Nucleus accumbens (tissue), 56 donors: Measurements from ENCODE around the gene HIVEP2.
A peak's percentile ranks its signal among the peaks of the same experiment; 100 is the strongest.

Experiments
- DNase-seq, 56 donors: peaks; one replicate each; lab custom pipeline; 2025; lab: John Stamatoyannopoulos, UW

The HIVEP2 gene

GRCh38 chr6:142925575-142926110 is 19.3 kb downstream of the HIVEP2 start:
- no peak for DNase-seq

GRCh38 chr6:142918339-142919042 is 26.5 kb downstream of the HIVEP2 start:
- DNase-seq = peak in 2 of 56 donors; percentile 11 to 12

DNA sequence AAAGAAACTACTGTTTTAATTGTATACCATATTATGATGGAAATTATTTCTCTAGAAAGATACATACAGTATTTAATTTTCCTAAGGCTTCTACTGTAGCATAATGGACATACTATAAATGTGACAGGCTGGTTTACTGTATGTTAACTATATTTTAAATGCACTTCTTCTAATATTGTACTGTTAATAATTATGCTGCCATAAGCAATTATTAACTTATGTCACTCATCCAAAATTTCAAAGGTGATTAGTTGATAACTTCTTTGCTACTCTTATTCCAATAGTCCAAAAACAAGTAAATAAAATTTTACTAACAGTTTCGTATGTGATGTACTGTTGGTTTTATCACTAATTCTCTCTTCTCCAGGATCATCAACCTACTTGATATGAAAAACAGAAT is 28.1 kb downstream of the HIVEP2 start:
- DNase-seq = no peak

GRCh38 chr6:142914937-142915697 is 29.9 kb downstream of the HIVEP2 start:
- no peak for DNase-seq

DNA sequence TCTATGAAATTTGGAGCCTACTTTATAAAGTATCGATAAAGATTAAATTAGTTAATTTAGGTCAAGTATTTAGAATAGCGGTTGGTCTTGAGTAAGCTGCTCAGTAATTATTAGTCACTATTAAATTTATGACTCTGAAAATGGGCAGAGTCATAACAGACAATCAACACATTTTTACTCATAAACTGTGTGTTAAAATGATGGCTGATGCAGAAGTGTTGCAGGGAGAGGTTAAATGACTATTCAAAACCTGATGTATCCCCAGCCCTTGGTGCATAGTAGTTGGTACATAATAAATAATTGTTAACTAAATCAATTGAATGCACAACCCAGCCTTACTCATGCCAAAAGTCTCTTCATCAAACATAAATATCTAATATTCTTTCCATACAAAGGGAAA is 30.6 kb downstream of the HIVEP2 start:
- no peak for DNase-seq

DNA sequence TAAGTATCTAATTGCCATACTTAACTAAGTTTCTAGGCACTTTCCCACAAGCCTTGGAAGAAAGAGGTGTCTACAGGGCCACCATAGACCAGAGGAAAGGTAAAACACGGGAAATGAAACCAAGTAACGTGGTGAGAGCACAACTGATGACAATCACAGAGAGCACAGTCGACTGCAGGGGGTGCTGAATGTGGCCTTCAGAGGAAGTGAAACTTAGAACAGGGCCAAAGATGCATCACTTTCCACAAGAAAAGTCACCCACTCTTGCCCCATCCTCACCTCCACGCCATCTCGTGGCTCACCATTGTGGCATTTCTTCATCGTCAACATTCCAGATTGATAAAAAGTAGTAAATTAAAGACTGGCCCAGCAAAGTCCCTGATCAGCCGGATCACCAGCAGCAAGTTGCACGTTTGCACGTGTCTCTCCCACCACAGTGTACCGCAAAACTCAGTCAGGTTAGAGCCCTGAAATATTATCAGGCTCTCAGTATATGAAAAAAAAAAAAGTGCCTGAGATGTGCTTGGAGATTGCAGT is 31.4 kb downstream of the HIVEP2 start:
- peak in 1 of 56 donors; percentile 14 for DNase-seq

DNA sequence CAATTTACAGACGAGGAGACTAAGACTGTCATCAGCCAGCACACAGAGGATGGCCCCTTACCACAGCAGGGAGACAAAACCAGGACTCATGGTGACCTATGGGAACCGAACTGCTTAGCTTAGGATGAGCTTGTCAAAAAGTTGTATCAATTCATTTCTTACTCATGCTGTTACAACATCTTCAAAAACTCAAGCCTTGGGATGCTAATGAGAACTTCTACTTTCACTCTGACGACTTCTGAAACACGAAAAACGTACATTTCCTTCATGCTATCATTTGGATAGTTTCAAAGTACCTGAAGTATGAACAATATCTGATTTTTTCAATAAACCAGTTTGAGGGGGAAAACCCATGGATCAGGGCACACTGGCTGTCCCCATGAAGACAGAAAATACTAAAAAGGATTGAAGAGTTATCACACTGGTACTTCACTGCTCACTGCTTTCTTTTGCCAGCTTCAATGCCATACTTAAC is 31.9 kb downstream of the HIVEP2 start:
- DNase-seq = no peak

GRCh38 chr6:142912125-142912524 is 32.9 kb downstream of the HIVEP2 start:
- DNase-seq = no peak

DNA sequence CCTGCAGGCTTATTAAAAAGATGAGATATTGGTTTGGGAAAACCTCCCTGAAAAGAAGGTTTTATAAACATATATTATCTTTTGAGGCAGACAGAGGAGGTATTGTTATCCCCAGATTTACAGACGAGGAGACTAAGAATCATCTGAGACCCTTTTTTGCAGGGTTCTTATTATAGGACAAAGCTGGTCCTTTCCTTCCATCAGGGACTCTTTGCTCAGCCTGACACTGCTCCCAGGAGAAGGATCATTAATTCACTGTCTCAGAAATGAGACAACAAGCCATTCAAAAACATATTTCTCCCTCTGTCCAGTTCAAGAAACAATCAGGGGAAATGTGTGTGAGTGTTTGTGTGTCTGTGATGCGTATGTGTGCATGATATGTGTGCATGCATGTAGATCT is 33.5 kb downstream of the HIVEP2 start:
- no peak for DNase-seq

DNA sequence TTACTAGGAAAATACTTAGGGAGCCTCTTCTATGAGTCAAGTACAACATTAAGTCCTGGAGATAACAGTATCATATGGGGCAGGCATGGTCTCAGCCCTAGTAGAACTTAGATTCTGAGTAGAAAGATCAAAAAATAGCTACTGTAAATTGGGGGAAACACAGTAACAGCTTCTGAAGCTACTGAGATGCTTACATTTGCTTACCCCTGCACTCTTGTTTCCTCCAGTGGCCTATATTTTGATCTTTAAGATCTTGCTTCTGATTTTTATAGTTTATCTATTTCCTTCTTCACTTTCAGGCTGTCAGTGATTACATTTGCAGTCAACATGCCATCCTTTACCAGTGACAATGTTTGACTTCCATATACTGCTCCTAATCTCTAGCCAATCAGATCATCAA is 35.3 kb downstream of the HIVEP2 start:
- DNase-seq = no peak

DNA sequence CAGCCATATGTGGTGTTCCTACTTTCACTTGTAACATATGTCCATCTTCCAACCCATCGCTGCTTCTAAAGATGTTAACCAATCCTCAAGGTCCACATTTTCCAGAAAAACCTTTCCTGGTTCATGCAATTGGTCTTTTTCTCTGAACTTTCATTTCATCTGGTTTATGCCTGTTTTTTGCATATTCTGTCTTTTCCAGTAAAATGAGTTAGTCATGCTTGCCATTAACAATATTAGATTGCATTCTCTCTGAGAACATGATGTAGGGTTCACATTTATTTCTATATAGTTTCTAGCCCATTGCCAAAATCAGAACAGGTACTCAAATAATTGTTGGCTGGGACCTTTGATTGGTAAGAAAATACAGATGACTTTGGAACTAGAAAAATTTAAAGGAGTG is 36.7 kb downstream of the HIVEP2 start:
- no peak for DNase-seq

GRCh38 chr6:142907544-142907943 is 37.4 kb downstream of the HIVEP2 start:
- DNase-seq = no peak

DNA sequence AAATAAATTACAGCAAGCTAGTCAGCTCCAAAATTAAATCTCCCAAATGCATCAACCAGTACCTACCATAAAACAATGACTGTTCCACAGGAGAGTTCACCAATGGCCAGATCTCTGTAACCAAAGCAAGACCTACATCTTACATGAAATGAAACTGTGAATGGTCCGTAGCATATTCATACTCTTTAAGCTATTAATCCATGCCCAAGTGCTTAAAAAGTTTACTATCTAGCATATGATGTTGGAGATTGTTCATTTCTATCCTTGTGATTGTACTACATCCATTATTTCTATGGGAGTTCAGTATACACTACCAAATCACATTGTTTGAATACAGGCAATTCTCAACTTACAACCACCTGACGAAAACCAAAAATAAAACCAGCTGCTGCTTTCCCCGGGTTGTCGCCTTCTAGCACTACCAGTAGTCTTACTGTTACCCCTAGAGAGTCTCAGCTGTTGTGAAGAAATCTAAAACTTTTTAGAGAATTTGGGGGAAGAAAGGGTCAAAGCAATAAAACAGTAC is 38.0 kb downstream of the HIVEP2 start:
- DNase-seq = no peak

DNA sequence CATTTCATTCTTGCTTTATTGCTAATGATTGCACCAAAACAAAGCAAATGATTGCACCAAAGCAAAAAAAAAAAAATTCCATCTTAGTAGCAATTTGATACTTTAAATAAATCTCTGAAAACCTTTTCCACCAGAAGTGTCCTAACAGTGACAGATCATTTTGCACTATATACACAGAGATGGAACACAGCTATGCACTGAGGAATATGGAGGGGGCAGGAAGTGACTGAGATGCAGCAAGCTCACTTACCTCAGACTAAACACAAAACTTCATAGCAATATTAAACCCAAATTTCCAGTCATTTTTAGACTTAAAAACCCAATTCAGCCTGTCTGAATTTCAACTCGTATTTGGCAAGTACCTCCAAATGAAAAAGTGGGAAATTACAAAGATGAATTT is 41.2 kb downstream of the HIVEP2 start:
- DNase-seq = no peak

DNA sequence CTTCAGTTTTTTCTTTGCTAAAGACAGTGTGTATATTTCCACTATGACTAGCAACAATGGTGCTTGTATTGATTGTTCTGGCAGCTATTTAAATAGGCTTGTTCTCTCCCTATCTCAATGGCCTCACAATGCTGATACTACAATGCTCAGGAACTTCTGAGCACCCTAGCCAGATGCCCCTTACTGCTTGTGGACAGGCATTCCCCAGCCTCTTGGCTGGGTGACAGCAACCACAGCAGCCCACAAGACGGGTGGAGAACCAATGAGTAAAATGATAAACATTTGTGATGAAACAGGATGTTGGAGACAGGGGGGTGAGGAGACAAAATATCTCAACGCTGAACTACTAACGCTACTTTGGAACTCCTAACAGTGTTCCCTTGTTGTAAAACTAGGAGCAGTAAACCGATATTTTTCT is 42.3 kb downstream of the HIVEP2 start:
- DNase-seq = peak in 7 of 56 donors; percentile 13 to 42 (median 20)

DNA sequence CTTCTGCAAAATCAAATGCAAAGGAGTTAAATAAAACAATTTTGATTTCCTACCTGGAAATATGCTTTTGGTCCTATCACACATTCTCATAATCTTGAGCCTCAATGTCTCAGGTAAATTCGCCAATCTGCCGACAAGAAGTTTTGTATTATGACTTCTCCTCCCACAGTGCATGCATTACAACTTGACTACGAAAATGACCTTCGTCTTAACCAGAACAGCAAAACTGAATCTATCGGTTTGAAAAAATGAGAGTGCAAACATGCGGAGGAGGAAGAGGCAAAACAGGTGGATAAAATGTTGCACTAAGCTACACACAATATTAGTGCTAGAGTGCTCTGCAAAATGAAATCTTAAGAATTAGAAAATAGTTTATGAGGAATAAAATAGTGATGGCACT is 43.4 kb downstream of the HIVEP2 start:
- no peak for DNase-seq

DNA sequence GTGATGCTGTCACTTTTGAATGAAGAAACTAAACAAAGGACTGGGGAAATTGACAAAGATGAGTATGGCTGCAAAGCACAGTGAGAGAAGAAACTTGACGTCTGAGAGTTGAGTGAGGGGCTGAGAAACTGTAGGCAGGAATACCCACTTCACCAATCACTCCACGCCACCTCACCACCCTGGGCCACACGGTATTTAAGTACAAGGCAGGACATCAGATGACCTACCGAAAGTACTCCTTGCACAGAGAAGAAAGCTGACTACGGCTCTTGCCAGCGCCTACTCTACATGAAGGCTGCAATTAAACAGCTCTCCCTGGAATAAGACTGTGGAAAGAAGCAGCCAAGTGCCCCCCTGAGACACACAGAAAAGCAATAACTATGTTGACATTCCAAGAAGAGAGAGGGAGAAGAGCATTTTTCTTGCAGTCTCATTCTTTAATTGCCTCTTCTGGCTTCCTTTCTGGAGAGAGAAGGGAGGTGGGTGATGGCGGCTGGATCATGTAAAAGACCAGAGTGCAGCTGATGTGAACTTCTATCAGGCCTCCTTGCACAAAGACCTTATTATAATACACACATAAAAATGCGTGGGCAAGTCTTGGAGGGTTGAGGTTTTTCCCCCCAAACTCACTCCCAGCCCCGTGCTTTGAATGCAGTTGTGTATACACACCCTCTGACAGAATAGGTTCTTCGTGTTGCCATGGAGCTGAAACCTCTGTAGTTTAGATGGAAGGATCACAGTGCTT is 44.6 kb downstream of the HIVEP2 start:
- DNase-seq = peak in 28 of 56 donors; percentile 16 to 69 (median 41)

DNA sequence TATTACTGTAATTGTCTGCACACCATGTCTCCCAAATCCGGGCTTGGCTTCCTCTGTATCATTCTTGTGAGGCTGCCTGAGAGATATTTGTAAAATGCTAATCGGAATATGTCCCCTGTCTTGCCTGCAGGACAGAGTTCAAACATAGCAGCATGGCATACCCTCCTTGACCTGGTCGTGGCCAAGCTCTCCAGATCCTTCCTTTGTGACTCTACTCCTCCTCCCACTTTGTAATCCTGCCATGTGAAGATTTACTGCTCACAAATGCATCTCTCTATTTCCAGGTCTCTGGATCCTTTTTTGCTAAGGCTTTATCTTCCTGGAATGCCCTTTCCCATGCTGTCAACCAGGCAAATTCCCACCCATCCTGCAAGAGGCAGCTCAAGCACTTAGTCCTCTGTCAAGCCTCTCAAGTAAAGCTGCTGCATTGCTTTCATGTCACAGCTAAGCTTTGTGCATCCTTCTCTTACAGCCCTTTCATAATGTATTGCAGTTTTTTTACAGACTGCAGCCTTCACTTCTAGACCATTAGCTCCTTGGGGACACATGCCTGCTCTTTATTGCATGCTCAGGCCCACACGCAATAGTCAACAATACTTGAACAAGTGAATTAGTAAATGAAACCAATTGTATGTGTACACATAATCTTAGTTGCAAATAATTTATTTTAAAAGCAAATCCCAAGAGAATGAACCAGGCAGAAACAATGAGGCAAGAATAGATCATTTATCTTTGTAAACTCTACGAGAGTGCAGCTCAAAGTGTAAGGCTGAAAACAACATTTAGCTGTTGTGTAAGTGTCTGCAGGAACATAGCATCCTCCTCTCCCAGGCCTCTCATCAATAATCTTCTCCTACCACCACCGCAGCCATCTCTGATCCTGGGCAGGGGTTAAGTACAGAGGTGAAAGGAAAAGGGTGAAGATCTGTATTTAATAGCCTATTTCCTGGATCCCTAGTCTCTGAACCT is 45.8 kb downstream of the HIVEP2 start:
- DNase-seq = peak in 1 of 56 donors; percentile 12

DNA sequence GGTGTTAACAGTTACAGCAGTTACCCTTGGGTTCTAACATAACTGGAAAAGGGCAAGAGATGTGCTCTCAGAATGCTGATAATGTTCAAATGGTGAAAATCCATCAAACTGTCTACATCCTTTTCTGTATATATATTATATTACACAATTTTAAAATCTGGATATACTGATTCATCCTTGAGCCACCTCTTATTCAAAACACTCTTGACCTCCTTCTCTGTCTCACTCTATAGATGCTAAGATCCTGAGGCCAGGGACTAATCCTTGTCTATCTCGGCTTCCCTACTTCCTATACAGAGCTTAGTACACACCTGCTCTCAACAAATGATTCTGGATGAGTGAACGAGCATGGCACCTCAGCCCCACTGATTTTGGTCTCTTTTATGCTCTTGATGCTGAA is 47.3 kb downstream of the HIVEP2 start:
- DNase-seq = no peak
